Fibroblast of skin of scalp (primary cell): Measurements from ENCODE around the gene PPHLN1.
"Not testable (repeated sequence)": the region's sequence is repeated elsewhere in the genome, so short reads cannot be mapped to it uniquely, and the experiment has no call there.

Experiments used
- DNase-seq: peaks from one replicate; pipeline ENCODE4 v3.0.0-alpha.2; 2013

The PPHLN1 gene

DNA sequence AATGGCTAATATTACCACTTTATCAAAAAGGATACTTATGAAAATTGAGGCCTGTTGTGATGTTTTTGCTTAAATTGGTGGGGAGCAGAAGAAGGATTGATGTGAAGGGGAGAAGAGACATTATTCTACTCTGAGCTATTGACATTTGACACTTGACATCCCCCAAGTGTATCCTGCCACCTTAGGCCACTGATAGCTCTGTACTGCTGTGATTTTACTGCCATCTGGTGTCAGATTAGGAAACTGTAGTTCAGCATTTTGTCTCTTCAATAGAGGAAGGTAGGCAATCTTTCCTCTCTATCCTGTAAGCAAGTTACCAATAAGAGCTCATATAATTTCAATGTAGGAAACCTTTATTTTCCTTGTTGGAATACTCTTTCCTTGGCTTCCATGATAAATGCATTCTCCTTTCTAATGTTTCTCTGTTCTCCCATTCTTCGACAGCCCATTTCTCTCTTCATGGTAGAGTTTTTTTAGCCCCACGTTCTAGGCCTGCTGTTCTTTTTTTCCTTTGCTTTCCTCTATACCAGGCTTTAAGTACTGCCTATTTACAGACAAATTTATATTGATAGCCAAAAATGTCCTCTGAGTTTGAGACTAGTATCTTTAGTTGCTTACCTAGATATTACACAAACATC is 46.3 kb downstream of the PPHLN1 start:
- peak; percentile 57 for DNase-seq

DNA sequence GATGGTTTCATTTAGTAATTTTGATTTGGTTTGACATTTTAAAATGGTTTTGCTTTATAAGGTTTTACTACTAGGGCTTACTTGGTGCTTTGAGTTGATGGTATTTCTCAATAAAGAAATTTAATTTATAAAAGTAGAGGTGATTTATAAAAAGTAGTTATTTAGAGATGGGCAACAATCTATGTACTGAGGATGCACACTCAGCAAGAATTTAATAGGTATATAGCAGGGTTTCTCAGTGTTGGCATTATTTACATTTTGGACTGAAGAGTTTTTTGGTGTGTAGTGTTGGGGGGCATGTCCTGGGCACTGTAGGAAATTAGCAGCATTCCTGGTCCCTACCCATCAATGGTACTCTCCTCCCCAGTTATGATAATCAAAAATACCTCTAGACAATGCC is 47.7 kb downstream of the PPHLN1 start:
- no peak for DNase-seq

DNA sequence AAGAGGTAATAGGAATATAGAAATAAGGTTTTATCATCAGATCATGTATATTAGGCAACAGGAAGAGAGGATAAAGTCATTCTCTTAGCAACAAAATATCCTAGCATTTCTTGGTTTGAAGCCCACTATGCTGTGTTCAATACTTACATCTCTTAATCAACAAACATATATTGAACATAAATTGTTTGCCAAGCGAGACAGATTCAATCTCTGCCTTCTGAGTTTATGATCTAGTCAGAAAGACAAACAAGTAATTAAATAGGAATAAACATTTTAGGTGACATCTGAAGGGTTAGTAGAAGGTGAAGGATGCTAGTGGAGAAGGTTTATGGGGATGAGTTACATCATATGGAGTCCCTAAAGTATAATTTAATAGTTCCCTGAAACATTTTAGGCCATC is 54.8 kb downstream of the PPHLN1 start:
- no peak for DNase-seq

DNA sequence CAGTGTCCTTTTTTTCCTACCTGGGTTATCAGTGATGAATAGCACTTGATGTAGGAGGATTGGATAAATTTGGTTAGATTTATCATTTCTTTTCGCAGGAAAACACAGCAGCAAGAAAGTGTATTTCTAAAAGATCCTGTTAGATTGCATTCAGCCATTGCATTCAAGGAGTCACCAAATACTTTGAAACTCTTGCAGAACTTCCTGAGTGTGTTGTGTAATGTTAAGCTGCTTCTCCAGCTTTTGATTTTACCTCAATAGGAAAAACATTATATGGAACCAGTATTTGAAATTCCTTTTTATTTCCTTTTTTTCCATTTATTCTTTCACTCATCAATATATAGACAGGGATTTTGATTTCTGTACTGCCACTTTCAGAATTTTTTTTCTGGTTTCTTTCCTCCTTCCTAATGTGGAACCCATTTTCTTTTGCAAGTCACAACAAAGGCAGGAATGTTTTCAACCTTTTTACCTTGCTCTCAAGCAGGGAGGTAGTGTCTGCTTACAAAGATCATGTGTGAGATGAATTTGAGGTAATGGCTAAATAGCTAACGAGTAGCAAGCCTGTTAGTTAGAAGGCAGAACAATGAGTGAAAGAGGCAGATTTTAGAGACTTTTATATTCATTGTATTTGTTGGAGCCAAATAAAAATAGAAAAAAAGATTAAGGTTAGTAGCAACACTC is 56.2 kb downstream of the PPHLN1 start:
- DNase-seq, result no peak

DNA sequence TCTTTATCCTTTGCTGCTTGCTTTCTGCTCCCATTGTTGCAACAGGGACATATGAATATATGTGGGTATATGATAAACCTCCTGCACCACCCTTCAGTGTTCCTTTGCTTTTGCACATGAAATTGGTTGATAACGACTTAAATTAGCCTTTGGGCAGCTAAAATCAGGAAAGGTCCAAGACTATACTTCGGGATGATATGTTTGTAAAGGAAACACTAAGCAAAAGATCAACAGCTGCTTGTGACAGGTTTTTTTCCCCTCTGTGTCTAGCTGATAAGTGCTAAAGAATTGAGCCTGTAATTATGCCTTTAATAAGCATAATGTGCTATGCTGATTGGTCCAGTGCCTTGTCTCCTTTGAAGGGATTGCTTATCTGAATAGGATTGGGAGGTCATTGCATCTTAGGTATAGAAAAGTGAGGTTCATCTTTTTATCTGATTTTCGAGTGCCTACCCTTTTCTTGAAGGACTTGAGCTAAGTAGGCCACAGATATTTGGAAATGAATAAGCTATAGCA is 59.4 kb downstream of the PPHLN1 start:
- no peak for DNase-seq

DNA sequence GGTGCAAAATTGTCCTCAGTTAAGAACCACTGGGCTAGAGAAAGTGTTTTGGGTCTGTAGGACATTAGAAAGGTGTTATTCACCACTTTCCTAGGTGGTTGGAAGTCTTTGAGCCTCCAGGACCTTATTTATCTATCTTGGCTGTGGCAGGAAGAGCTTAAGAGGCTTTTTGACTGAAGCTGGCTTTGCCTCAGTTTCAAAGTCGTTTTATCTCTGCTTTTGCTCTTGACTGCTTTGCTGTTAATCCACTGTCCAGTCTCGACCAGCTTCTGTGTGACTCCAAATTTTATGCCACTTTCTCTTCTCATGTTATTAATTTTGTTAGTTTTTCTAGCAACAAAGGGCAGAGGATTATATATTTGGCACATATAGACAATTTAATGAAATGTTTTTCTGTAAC is 60.3 kb downstream of the PPHLN1 start:
- no peak for DNase-seq

DNA sequence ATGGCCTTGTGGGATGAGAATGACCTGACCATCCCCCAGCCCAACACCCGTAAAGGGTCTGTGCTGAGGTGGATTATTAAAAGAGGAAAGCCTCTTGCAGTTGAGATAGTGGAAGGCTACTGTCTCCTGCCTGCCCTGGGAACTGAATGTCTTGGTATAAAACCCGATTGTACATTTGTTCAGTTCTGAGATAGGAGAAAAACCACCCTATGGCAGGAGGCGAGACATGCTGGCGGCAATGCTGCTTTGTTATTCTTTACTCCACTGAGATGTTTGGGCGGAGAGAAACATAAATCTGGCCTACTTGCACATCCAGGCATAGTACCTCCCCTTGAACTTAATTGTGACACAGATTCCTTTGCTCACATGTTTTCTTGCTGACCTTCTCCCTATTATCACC is 62.1 kb downstream of the PPHLN1 start:
- not testable (repeated sequence) for DNase-seq

DNA sequence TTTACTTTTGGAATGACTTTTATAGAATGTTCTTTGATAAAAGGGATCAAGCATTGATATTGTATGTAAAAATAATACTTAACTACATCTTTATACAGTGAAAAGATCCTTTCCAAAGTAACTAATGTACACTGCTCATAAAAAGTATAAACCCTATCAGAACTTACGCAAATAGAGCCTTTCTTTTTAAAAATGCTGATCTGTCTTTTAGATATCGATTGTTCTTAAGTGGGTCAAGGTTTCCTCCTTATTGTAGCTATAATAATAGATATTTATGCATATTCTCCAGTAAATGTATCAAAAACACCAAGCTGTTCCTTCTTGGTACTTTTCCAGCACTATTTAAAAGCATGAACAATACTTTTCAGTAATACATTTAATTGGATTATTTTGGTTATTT is 68.5 kb downstream of the PPHLN1 start:
- DNase-seq, result no peak

DNA sequence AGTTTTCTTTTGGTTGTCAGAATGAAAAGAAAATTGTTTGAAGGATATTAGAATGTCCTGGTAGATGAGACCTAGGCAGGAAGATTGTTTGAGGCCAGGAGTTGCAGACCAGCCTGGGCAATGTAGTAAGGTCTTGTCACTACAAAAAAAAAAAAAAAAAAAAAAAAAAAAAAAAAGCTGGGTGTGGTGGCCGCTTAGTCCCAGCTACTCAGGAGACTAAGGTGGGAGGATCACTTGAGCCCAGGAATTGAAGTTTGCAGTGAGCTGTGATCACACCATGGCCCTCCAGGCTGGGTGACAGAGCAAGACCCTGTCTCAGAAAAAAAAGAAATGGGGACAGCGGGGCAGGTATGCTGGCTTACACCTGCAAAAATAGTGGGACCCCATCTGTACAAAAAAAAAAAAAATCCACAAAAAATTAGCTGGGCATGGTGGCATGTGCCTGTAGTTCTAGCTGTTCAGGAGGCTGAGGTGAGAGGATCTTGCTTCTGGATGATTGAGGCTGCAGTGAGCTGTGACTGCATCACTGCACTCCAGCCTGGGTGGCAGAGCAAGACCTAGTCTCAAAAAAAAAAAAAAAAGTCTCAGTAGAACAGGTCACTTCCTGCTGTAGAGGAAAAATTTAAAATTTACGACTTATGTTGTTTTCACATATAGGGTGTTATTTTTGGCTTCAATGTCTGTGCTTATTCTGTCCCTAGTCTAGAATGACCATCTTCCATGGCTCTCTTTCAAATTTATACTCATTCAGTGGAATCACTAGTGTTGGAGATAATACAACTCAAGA is 70.7 kb downstream of the PPHLN1 start:
- peak; percentile 1 for DNase-seq

DNA sequence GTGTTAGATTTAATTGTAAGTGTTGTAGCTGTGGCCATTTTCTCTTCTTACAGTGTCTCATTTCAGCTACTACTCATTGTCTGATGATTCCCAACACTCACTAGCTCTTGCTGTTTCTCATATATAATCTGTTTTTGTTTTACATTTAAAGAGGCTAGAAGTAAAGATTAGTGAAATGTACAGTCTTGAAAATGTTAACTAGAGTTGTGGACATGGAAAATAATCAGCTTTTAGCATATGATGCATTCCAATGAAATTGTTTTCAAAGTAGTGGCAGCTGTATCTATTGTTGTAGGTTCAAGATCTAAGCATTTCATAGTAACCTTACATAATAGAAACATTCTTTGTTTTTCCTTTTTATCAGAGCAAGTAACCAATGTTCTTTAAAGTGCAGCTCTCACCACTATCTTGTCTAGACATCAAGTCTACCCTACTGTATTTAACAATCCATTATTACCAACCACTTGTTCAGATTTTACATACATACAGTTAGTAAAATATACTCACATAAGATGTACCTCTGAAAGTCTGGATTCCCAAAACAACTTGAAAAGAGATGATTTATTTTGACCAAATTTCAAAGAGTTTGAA is 76.9 kb downstream of the PPHLN1 start:
- no peak for DNase-seq

DNA sequence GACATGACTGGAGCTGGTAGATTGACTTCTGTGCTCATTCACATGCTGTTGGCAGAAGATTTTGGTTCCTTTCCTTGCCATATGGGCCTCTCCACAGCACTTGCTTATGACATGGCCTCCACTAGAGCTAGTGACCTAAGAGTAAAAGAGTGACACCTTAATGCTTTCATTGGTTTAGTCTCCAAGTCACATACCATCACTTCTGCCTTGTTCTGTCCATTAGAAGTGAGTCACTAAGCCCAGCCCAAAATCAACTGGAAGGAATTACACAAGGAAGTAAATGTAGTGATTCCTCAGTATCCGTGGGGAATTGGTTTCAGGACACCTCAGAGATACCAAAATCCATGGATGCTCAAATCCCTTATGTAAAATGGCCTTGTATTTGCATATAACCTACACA is 81.3 kb downstream of the PPHLN1 start:
- DNase-seq, result peak; percentile 23

DNA sequence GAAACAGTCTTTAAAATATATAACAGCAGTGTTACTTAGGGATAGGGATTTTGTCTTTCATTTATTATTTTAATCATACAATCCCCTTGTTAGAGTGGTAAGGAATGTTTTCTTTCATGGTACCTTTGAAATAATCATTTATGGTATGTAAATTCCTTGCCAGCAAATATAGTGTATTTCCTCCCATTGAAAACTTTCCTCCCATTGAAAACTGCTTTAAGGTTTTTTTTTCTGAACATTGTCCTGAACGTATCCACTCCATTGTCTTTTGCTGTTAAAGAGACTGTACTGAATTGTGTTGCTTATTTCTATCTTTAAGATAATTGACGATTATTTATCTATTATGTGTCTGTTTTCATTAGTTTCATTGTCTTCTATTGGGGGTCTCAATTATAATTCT is 83.5 kb downstream of the PPHLN1 start:
- DNase-seq, result no peak

DNA sequence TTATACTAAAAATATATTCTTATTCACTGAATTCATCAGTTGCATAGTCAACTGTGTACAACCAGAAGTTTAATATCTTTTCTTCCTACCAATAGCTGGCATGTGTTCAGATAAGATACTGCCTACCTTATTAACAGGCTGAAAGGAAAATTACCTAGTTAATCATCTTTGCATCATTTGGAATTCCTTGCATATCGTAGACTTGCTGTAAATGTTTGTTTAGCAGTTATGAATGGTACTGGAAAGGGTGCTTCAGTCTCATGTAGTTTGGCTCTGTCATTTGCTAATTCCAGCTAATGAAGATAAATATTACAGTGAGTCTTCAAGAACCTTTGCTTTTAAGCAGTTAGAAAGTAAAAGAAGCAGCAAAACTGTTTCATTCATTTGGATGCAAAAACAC is 84.4 kb downstream of the PPHLN1 start:
- no peak for DNase-seq

DNA sequence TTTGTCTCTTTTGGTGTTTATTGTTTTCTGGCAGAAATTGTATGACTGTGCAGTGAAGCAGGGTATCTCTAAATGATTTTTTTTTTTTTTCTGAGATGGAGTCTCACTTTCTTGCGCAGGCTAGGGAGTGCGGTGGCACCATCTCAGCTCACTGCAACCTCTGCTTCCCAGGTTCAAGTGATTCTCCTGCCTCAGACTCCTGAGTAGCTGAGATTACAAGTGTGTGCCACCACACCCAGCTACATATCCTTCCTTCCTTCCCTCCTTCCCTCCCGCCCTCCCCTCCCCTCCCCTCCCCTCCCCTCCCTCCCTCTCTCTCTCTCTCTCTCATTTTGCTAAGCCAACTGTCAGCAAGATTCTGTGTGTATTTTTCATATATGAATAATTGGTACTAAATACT is 94.4 kb downstream of the PPHLN1 start:
- DNase-seq, result no peak

DNA sequence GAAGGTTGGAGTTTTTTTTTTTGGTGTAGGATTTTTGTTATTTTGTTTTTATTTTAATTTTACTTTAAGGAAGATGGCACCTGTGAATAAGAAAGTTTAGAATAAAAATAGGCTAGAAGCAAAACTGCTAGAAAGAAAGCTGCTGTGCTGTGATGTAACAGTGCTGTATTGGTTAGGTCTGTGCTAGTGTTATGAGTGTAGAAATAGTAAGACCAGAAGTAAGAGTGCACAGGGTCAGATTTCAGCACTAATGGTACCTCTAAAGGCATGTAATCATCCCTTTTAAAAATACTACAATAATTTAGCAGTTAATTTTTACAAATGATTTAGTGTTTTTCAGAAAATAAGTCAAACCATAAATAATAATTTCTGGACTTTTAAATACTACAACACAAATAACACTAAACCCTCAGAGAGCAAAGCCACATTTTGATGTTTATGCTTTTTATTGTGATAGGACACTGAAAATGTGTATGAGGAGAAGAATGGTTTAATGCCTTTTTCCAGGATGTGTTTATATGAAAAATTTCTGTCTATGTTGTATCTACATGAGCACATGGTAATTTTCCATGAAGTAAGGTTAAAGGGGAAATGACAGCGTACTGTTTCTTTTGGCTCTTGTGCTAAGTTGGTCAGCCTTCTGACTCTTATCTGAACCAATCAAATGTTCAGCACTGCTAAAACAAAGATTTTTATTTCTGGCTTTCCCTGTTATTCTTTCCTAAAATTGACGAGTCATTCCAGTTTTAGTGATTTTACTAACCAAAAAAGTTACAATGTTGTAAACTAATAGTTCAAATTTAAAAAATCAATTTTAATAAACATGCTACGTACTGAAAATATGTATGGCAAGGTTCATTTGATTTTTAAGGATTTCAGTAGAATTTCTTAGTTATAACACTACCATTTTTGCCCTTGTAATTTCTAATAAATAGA is 96.1 kb downstream of the PPHLN1 start:
- peak; percentile 63 for DNase-seq

DNA sequence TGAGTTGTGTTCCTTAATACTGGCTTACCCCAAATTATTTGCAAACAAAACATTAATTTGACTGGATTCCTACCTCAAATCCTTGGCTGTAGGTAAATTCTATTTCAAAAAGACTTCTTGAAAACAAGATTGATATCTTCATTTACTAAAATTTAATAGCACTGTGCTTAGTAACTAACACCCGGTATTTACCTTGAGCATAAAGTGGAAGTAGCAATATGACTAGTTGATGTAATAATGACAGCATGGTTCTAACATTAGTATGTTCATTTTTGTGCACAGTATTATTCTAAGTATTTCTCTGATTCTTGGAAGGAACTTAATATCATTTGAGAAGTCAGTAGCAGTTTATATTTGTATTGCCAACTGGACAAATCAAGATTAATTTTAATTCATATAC is 96.8 kb downstream of the PPHLN1 start:
- no peak for DNase-seq

DNA sequence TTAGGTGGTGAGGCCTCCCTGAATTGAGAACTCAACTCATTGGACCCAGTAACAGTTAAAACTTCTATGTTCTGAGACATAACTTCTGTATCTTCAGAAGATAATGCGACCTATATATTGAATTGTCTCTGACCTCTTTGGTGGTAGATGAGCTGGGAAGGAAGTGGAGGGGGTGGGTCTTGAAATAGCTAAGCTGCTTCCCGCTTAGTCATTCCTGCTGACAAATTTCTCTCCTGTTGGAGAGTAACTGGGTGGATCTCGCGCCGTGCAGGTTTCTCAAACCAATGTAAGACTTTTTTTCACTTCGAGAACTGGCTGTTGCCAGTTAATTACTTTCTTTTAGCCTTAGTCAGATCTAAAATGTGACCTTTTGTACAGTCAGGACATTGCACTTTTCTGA is 100.8 kb downstream of the PPHLN1 start:
- DNase-seq, result peak; percentile 54

DNA sequence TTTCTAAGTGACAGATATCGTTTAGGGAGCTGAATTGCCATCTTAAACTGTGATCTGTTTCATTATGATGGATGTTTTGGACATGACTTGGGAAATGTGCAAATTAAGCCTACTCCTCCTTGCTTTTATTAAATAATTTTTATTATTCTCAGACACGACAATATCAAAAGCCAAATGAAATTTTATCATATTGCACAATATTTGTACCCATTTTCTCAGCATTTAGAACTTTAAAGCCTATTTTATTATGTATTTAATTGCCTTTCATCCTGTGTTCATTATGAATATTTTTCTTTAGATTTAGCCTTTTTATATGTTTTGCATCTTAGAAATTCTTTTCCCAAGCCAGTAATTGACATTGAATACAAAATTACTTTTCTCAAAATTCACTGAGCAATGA is 102.9 kb downstream of the PPHLN1 start:
- no peak for DNase-seq

DNA sequence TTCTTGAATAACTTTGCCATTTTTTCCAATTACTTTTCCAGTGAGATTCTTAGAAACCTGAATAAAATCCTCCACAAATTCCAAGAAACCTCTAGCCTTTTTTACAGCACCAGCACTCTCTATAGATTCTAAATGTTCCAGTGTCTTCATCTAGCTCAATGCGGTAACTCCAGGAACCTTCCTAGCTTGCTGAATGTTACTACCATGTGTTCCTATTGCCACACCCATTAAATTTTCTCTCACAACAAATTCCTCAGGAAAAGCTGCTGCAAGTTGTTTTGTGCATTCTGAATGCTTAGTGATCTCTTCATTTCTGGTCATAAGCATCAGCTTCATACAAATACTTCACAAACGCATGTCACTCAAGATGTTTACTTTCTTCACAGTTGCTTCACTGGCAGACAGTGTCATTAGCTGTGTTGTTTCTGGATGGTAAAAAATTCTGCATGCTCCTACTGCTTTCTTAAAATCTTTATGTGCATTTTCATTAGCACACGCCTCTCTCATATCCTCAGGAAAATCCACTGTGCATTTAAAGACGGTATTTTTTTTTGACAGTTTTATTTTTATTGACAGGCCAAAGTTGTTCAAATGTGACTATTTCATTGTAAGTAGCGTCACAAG is 106.7 kb downstream of the PPHLN1 start:
- no peak for DNase-seq

DNA sequence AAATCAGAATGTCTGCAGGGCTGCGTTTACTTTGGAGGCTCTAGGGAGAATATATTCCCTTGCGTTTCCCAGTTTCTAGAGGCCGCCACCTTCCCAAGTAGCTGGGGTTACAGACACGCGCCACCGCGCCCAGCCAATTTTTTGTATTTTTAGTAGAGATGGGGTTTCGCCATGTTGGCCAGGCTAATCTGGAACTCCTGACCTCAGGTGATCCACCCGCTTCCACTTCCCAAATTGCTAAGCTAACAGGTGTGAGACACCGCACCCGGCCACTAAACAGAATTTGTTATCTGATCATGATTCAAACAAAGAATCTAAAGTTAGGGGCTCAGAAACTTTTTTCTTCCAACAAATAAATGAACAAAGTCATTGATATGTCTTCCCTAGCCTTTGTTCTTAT is 114.6 kb downstream of the PPHLN1 start:
- no peak for DNase-seq

DNA sequence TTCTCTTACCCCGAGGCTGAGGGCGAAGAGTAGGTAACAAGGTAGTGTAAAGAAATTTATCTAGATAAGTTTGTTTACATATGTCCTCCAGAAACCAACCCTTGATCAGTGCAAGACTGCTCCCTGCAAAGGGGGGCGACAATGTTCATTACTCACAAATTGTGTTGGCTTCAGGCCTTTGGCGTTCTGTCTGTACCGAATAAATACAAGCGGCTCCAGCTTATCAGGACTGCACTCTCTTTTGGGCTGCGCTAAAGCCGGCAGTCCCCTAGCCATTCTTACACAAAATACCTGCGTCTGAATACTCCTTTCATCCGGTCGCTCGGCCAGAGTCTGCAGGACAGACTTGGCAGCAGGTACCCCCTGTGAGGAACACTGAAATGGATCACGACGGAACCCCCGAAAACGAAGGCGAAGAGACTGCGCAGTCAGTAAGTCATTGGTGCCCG is 116.4 kb downstream of the PPHLN1 start:
- DNase-seq, result no peak

DNA sequence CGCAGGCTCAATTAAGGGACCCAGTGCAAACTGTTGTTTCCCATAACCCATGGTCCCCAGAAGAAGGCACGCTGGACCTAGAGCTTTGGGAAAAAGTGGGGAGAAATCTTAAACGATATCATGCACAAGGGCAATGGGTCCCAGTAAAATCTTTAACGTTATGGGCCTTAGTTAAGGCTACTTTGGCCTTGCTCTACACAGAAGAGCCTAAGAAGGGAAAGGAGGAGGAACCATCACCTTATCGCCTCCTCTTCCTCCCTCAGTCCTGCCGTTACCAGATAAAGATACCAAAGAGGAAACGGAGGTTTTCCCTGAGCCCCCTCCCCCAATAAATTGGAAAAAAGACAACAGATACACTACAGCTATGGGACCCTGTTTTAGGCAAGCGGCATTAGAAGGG is 116.9 kb downstream of the PPHLN1 start:
- DNase-seq, result no peak
